ENCODE measurements around the gene ACSS1.
"Not testable (repeated sequence)": the region's sequence is repeated elsewhere in the genome, so short reads cannot be mapped to it uniquely, and the experiment has no call there.

ACSS1 gene

GRCh38 chr20:25014816-25015215, 43.1 kb downstream of the ACSS1 start:
- in situ Hi-C loops (cut with MboI; ENCODE audit: low sequenced_read_pairs): no loop called here

- in situ Hi-C loops (cut with MboI; ENCODE audit: low sequenced_read_pairs): no loop called here
These were observed 44.2 kb downstream of the ACSS1 start for GRCh38 chr20:25013478-25014380.

GRCh38 chr20:25012616-25013189, 45.2 kb downstream of the ACSS1 start:
- in situ Hi-C loops (cut with MboI; ENCODE audit: low sequenced_read_pairs): no loop called here

GRCh38 chr20:25011831-25012241, 46.1 kb downstream of the ACSS1 start:
- in situ Hi-C loops (cut with MboI; ENCODE audit: low sequenced_read_pairs): no loop called here

- in situ Hi-C loops (cut with MboI; ENCODE audit: low sequenced_read_pairs): no loop called here
These were observed 46.7 kb downstream of the ACSS1 start for GRCh38 chr20:25011261-25011660.

- in situ Hi-C loops (cut with MboI; ENCODE audit: low sequenced_read_pairs): no loop called here
These were observed 48.5 kb downstream of the ACSS1 start for GRCh38 chr20:25009218-25010145.

GRCh38 chr20:25008388-25009217, 49.3 kb downstream of the ACSS1 start:
- in situ Hi-C loops (cut with MboI; ENCODE audit: low sequenced_read_pairs): no loop called here

GRCh38 chr20:25007491-25008305, 50.2 kb downstream of the ACSS1 start:
- in situ Hi-C loops (cut with MboI; ENCODE audit: low sequenced_read_pairs): no loop called here

GRCh38 chr20:25006431-25007167, 51.3 kb downstream of the ACSS1 start:
- in situ Hi-C loops (cut with MboI; ENCODE audit: low sequenced_read_pairs): no loop called here

- in situ Hi-C loops (cut with MboI; ENCODE audit: low sequenced_read_pairs): no loop called here
These were observed 52.3 kb downstream of the ACSS1 start for GRCh38 chr20:25005661-25006060.

- in situ Hi-C loops (cut with MboI; ENCODE audit: low sequenced_read_pairs): no loop called here
These were observed 52.7 kb downstream of the ACSS1 start for GRCh38 chr20:25005220-25005619.

GRCh38 chr20:25003002-25003401, 54.9 kb downstream of the ACSS1 start:
- in situ Hi-C loops (cut with MboI; ENCODE audit: low sequenced_read_pairs): no loop called here

GRCh38 chr20:25001323-25001722, 56.6 kb downstream of the ACSS1 start:
- in situ Hi-C loops (cut with MboI; ENCODE audit: low sequenced_read_pairs): not testable (repeated sequence)

- in situ Hi-C loops (cut with MboI; ENCODE audit: low sequenced_read_pairs): no loop called here
These were observed 57.6 kb downstream of the ACSS1 start for GRCh38 chr20:25000268-25000801.

- in situ Hi-C loops (cut with MboI; ENCODE audit: low sequenced_read_pairs): loop anchor here (10.0 to 25.0 kb wide), 2 partner anchors 65 to 413 kb away; partner anchors contain the start of gene GINS1
These were observed 58.4 kb downstream of the ACSS1 start for GRCh38 chr20:24999568-24999967.

GRCh38 chr20:24998631-24999445, 59.1 kb downstream of the ACSS1 start:
- in situ Hi-C loops (cut with MboI; ENCODE audit: low sequenced_read_pairs): loop anchor here (10.0 to 25.0 kb wide), 2 partner anchors 66 to 413 kb away; partner anchors contain the start of gene GINS1

GRCh38 chr20:24998121-24998520, 59.8 kb downstream of the ACSS1 start:
- in situ Hi-C loops (cut with MboI; ENCODE audit: low sequenced_read_pairs): loop anchor here (10.0 to 25.0 kb wide), 2 partner anchors 67 to 414 kb away; partner anchors contain the start of gene GINS1
